Astrocyte (in vitro differentiated cells and primary cell): Measurements from ENCODE around the gene TGM5. TPM values are rescaled to one million over a fixed set of nuclear protein-coding genes. Genes with fewer than 3 reads are reported as not detected.

Experiments used
- DNase-seq: peaks from one replicate; pipeline ENCODE4 v3.0.0-alpha.2; 2010; ENCODE audit warnings: low read depth
- FAIRE-seq: peaks from 2 replicates; lab custom pipeline; 2011; peaks lifted over from hg19 to GRCh38; lab: Jason Lieb, UNC
- H2AFZ ChIP-seq: 2 replicates; pipeline ENCODE4 v1.6.0; 2012; ENCODE audit warnings: low read depth, low read length, inconsistent platforms
- H3K27ac ChIP-seq: 2 replicates; pipeline ENCODE4 v1.5.1; 2011; ENCODE audit warnings: low read depth, low read length, inconsistent platforms
- H3K27me3 ChIP-seq: 2 replicates; pipeline ENCODE4 v1.6.0; 2011; ENCODE audit warnings: low read length, inconsistent platforms; ENCODE audit not compliant: insufficient read depth
- H3K36me3 ChIP-seq: 2 replicates; pipeline ENCODE4 v1.5.1; 2011; ENCODE audit warnings: low read length, inconsistent platforms; ENCODE audit not compliant: insufficient read depth
- H3K4me1 ChIP-seq: 2 replicates; pipeline ENCODE4 v1.5.1; 2011; ENCODE audit warnings: low read length, inconsistent platforms; ENCODE audit not compliant: insufficient read depth
- H3K4me2 ChIP-seq: 2 replicates; pipeline ENCODE4 v1.6.0; 2012; ENCODE audit warnings: low read length, inconsistent platforms
- H3K4me3 ChIP-seq: 2 replicates; pipeline ENCODE4 v1.5.1; 2011; ENCODE audit warnings: low read depth, mild to moderate bottlenecking, low read length, inconsistent platforms; ENCODE audit not compliant: insufficient read depth
- H3K79me2 ChIP-seq: 2 replicates; pipeline ENCODE4 v1.6.0; 2012; ENCODE audit warnings: mild to moderate bottlenecking, low read length, inconsistent platforms; ENCODE audit not compliant: insufficient read depth
- H3K9ac ChIP-seq: 2 replicates; pipeline ENCODE4 v1.6.0; 2012; ENCODE audit warnings: mild to moderate bottlenecking, low read length, inconsistent platforms
- H3K9me3 ChIP-seq: 2 replicates; pipeline ENCODE4 v1.5.1; 2012; ENCODE audit warnings: low read depth, mild to moderate bottlenecking, low read length, inconsistent platforms; ENCODE audit not compliant: insufficient read depth
- H4K20me1 ChIP-seq: 2 replicates; pipeline ENCODE4 v1.6.0; 2012; ENCODE audit warnings: low read length, inconsistent platforms; ENCODE audit not compliant: insufficient read depth
- H3K27ac Mint-ChIP-seq: one replicate; pipeline ENCODE4 v1.8.0; 2021; ENCODE audit warnings: mild to moderate bottlenecking, mixed read lengths; ENCODE audit not compliant: unreplicated experiment
- H3K27me3 Mint-ChIP-seq: one replicate; pipeline ENCODE4 v1.8.0; 2021; ENCODE audit warnings: low read depth, mixed read lengths; ENCODE audit not compliant: unreplicated experiment
- H3K36me3 Mint-ChIP-seq: one replicate; pipeline ENCODE4 v1.8.0; 2021; ENCODE audit warnings: low read depth, mixed read lengths; ENCODE audit not compliant: unreplicated experiment
- H3K4me1 Mint-ChIP-seq: one replicate; pipeline ENCODE4 v1.8.0; 2021; ENCODE audit warnings: low read depth, mixed read lengths; ENCODE audit not compliant: unreplicated experiment
- H3K4me3 Mint-ChIP-seq: one replicate; pipeline ENCODE4 v1.8.0; 2021; ENCODE audit warnings: mild to moderate bottlenecking, moderate library complexity, mixed read lengths; ENCODE audit not compliant: unreplicated experiment
- H3K9me3 Mint-ChIP-seq: one replicate; pipeline ENCODE4 v1.8.0; 2021; ENCODE audit warnings: mild to moderate bottlenecking, mixed read lengths; ENCODE audit not compliant: unreplicated experiment
- CTCF ChIP-seq: IDR thresholded peaks from 2 replicates; pipeline ENCODE4 v1.5.1; 2011; ENCODE audit warnings: low read depth, mild to moderate bottlenecking, inconsistent platforms, low read length, moderate library complexity; ENCODE audit not compliant: insufficient read depth
- EZH2 ChIP-seq: IDR thresholded peaks from 2 replicates; pipeline ENCODE4 v1.6.1; 2012; ENCODE audit warnings: mild to moderate bottlenecking, low read length, inconsistent platforms; ENCODE audit not compliant: insufficient read depth
- total RNA-seq: library from RNA; stranded (reverse); gene quantifications from 2 replicates; pipeline ENCODE4 v1.2.1, GENCODE V29; 2021

TGM5 gene
- total RNA-seq, 1 donor from 2014 or later, result 0.16 TPM

GRCh38 chr15:43196760-43197548, 69.8 kb downstream of the TGM5 start:
- no peak overlapping the region for H3K9ac ChIP-seq
- H3K27ac ChIP-seq, result no peak overlapping the region
- H3K9me3 ChIP-seq, result no peaks in the 10 kb centered on the region
- Mint-ChIP-seq H3K4me1 (no peaks in the 10 kb centered on the region), H3K36me3 (peaks cover 18% of the 10 kb centered on the region), H3K4me3 (no peak overlapping the region), H3K27ac (no peak overlapping the region), H3K9me3 (peaks cover 9% of the 10 kb centered on the region), H3K27me3 (peaks cover 3% of the 10 kb centered on the region)
- no peaks in the 10 kb centered on the region for H3K79me2 ChIP-seq
- FAIRE-seq (no peak), DNase-seq (no peak)
- no peaks in the 10 kb centered on the region for H3K27me3 ChIP-seq
- no peaks in the 10 kb centered on the region for H3K4me1 ChIP-seq
- no peak for TF ChIP-seq CTCF
- H3K4me2 ChIP-seq, result no peak overlapping the region
- peaks cover 10% of the 10 kb centered on the region for H3K36me3 ChIP-seq
- H4K20me1 ChIP-seq, result no peaks in the 10 kb centered on the region
- no peak overlapping the region for H2AFZ ChIP-seq
- no peak overlapping the region for H3K4me3 ChIP-seq

DNA sequence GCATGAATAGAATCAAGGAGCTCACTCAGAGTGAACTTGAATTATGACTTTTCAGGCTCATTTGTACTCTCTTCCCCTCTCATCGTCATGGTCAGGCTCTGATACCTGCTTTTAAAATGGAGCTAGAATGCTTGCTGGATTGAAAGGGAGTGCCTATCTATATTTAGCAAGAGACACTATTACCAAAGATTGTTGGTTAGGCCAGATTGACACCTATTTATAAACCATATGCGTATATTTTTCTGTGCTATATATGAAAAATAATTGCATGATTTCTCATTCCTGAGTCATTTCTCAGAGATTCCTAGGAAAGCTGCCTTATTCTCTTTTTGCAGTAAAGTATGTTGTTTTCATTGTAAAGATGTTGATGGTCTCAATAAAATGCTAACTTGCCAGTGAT, 71.9 kb downstream of the TGM5 start:
- Histone ChIP-seq H3K27me3 (no peaks in the 10 kb centered on the region), H3K36me3 (peaks cover 15% of the 10 kb centered on the region), H3K79me2 (no peaks in the 10 kb centered on the region), H3K9ac (no peak overlapping the region), H3K4me1 (peaks cover 4% of the 10 kb centered on the region), H3K4me3 (no peak overlapping the region), H2AFZ (no peak overlapping the region), H3K9me3 (no peaks in the 10 kb centered on the region), H4K20me1 (no peaks in the 10 kb centered on the region), H3K27ac (no peak overlapping the region), H3K4me2 (no peak overlapping the region)
- no peak for DNase-seq
- Mint-ChIP-seq H3K9me3 (peaks cover 9% of the 10 kb centered on the region), H3K4me3 (no peak overlapping the region), H3K27ac (no peak overlapping the region), H3K36me3 (peaks cover 22% of the 10 kb centered on the region), H3K27me3 (no peaks in the 10 kb centered on the region), H3K4me1 (no peaks in the 10 kb centered on the region)
- no peak for FAIRE-seq
- TF ChIP-seq CTCF (no peak), EZH2 (no peak)

GRCh38 chr15:43193710-43194109, 73.0 kb downstream of the TGM5 start:
- Mint-ChIP-seq H3K9me3 (peaks cover 6% of the 10 kb centered on the region), H3K27ac (no peak overlapping the region), H3K4me3 (no peak overlapping the region), H3K36me3 (peaks cover 23% of the 10 kb centered on the region), H3K4me1 (no peaks in the 10 kb centered on the region), H3K27me3 (no peaks in the 10 kb centered on the region)
- Histone ChIP-seq H4K20me1 (no peaks in the 10 kb centered on the region), H3K79me2 (no peaks in the 10 kb centered on the region), H3K27me3 (no peaks in the 10 kb centered on the region), H3K4me3 (no peak overlapping the region), H3K36me3 (peaks cover 15% of the 10 kb centered on the region), H3K4me2 (no peak overlapping the region), H3K4me1 (peaks cover 5% of the 10 kb centered on the region), H3K27ac (no peak overlapping the region), H3K9me3 (no peaks in the 10 kb centered on the region), H3K9ac (no peak overlapping the region), H2AFZ (no peak overlapping the region)
- TF ChIP-seq EZH2 (no peak), CTCF (no peak)
- DNase-seq, result no peak
- no peak for FAIRE-seq
